PC-3 (cell line): ENCODE data around the gene DOCK4. TPM values are rescaled to one million over a fixed set of nuclear protein-coding genes. Genes with fewer than 3 reads are reported as not detected.
A peak's percentile ranks its signal among the peaks of the same experiment; 100 is the strongest.

Experiments
- ATAC-seq: fragments of 200-7000 bp; cut with Tn5 transposase; 2 replicates; pipeline ENCODE4 v1.9.1; 2020; ENCODE audit warnings: mild to moderate bottlenecking, moderate library complexity
- BruUV-seq: library from RNA; stranded (reverse); fragments of 400-500 nt; replicated peaks from 2 replicates; lab custom pipeline; 2021; lab: Mats Ljungman, UMichigan
- CTCF ChIA-PET: fragments of 300-600 bp; sonication (Branson Sonifier 250); formaldehyde crosslinking; loops from one replicate; lab custom pipeline; 2022; ENCODE audit warnings: antibody characterized with exemption; lab: Charles Lee
- POLR2A ChIA-PET: fragments of 300-600 bp; sonication (Branson Sonifier 250); formaldehyde crosslinking; loops from one replicate; lab custom pipeline; 2022; ENCODE audit warnings: antibody characterized with exemption; ENCODE audit not compliant: unreplicated experiment; lab: Charles Lee
- DNase-seq: peaks from one replicate; pipeline ENCODE4 v3.0.0-alpha.2; 2015
- H2AFZ ChIP-seq: fragments of 300-600 bp; sonication (generic); 2 replicates; pipeline ENCODE4 v1.6.0; 2016; ENCODE audit warnings: antibody characterized with exemption, low read length
- H3F3A ChIP-seq: fragments of 300-600 bp; sonication (generic); one replicate; pipeline ENCODE4 v1.6.0; 2017; ENCODE audit warnings: antibody characterized with exemption, low read length, control low read depth, mild to moderate bottlenecking; ENCODE audit not compliant: unreplicated experiment
- H3K27ac ChIP-seq: fragments of 300-600 bp; sonication (generic); 2 replicates; pipeline ENCODE4 v1.5.1; 2016; ENCODE audit warnings: mild to moderate bottlenecking, low read length
- H3K27me3 ChIP-seq: fragments of 300-600 bp; sonication (generic); 2 replicates; pipeline ENCODE4 v1.6.1; 2016; ENCODE audit warnings: low read length, mixed read lengths
- H3K36me3 ChIP-seq: fragments of 300-600 bp; sonication (generic); 2 replicates; pipeline ENCODE4 v1.6.1; 2016; ENCODE audit warnings: low read depth, mixed run types, low read length, mixed read lengths
- H3K4me1 ChIP-seq: fragments of 300-600 bp; sonication (generic); 2 replicates; pipeline ENCODE4 v1.5.1; 2016; ENCODE audit warnings: low read length; ENCODE audit not compliant: insufficient read depth
- H3K4me2 ChIP-seq: fragments of 300-600 bp; sonication (generic); 2 replicates; pipeline ENCODE4 v1.6.0; 2016; ENCODE audit warnings: low read length
- H3K4me3 ChIP-seq: fragments of 300-600 bp; sonication (generic); 2 replicates; pipeline ENCODE4 v1.5.1; 2016; ENCODE audit warnings: mild to moderate bottlenecking, low read length, mixed read lengths
- H3K79me2 ChIP-seq: fragments of 300-600 bp; sonication (generic); 2 replicates; pipeline ENCODE4 v1.6.1; 2017; ENCODE audit warnings: low read length, mixed read lengths
- H3K9ac ChIP-seq: fragments of 300-600 bp; sonication (generic); 2 replicates; pipeline ENCODE4 v1.6.0; 2016; ENCODE audit warnings: mild to moderate bottlenecking, low read length
- H3K9me2 ChIP-seq: fragments of 300-600 bp; sonication (generic); replicated peaks from 2 replicates; pipeline ENCODE4 v1.6.1; 2016; ENCODE audit warnings: mixed run types, low read length, mixed read lengths
- H3K9me3 ChIP-seq: fragments of 300-600 bp; sonication (generic); 2 replicates; pipeline ENCODE4 v1.6.1; 2016; ENCODE audit warnings: low read length, mixed read lengths
- H4K20me1 ChIP-seq: fragments of 300-600 bp; sonication (generic); 2 replicates; pipeline ENCODE4 v1.6.1; 2016; ENCODE audit warnings: low read length, mixed read lengths
- CTCF ChIP-seq: fragments of 300-600 bp; sonication (generic); conservative IDR thresholded peaks from 2 replicates; pipeline ENCODE4 v1.5.1; 2017; ENCODE audit warnings: antibody characterized with exemption, low read depth, mild to moderate bottlenecking, low read length
- EZH2 ChIP-seq: fragments of 300-600 bp; sonication (generic); IDR thresholded peaks from one replicate; pipeline ENCODE4 v1.6.1; 2017; ENCODE audit warnings: antibody characterized with exemption, mild to moderate bottlenecking, low read length; ENCODE audit not compliant: unreplicated experiment
- EZH2phosphoT487 ChIP-seq: fragments of 300-600 bp; sonication (generic); IDR thresholded peaks from 2 replicates; pipeline ENCODE4 v1.6.1; 2018; ENCODE audit warnings: mild to moderate bottlenecking, antibody characterized with exemption, low read length, borderline replicate concordance
- intact Hi-C: fragments of 100-400 bp; cut with micrococcal nuclease; formaldehyde crosslinking; loops from 2 replicates; pipeline ENCODE4 v1.9.0; 2023
- total RNA-seq: library from RNA; depleted of rRNA; stranded (reverse); fragments of >200 nt; gene quantifications from 2 replicates; pipeline ENCODE4 v1.2.3, GENCODE V29; 2014

DOCK4 gene
- total RNA-seq, 1 experiment from 2014 or later: 25.4 TPM

DNA sequence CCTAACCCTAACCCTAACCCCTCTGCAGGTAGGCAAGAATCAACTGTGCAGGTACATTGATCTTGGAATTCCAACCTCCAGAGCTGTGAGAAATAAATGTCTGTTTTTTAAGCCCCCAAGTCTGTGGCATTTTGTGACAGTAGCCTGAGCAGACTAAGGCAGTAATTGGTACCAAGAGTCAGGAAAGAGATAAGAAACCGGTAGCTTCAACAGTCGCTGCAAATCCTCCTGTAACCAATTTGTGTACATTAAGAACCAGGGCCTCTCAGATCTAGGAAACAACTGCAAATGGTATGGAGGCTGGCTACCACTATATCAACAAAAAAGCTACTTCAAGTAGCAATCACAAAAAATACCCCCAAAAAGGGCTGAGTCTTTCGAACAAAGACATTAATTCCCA lies 67.3 kb downstream of the DOCK4 start:
- intact Hi-C loops: no loop called here
- DNase-seq: no peak
- no peaks in the 10 kb centered on the region for H3K27me3 ChIP-seq
- H3K36me3 ChIP-seq: no peaks in the 10 kb centered on the region
- H4K20me1 ChIP-seq: peaks cover 20% of the 10 kb centered on the region
- peaks cover 79% of the 10 kb centered on the region for H3K79me2 ChIP-seq
- no peak overlapping the region for H3K4me2 ChIP-seq
- no peak overlapping the region for H3K4me3 ChIP-seq
- H3K27ac ChIP-seq: no peak overlapping the region
- CTCF ChIA-PET: no interaction called here
- no peak overlapping the region for H3K9ac ChIP-seq
- H3K9me2 ChIP-seq: no peaks in the 10 kb centered on the region
- H3K9me3 ChIP-seq: no peaks in the 10 kb centered on the region
- TF ChIP-seq EZH2: no peak
- TF ChIP-seq EZH2phosphoT487: no peak
- TF ChIP-seq CTCF: no peak
- H3K4me1 ChIP-seq: peaks cover 34% of the 10 kb centered on the region
- no peak overlapping the region for H2AFZ ChIP-seq
- POLR2A ChIA-PET: no interaction called here
- peaks cover 5% of the 10 kb centered on the region for H3F3A ChIP-seq
- no peak for ATAC-seq
- BruUV-seq: no TSS peak

DNA sequence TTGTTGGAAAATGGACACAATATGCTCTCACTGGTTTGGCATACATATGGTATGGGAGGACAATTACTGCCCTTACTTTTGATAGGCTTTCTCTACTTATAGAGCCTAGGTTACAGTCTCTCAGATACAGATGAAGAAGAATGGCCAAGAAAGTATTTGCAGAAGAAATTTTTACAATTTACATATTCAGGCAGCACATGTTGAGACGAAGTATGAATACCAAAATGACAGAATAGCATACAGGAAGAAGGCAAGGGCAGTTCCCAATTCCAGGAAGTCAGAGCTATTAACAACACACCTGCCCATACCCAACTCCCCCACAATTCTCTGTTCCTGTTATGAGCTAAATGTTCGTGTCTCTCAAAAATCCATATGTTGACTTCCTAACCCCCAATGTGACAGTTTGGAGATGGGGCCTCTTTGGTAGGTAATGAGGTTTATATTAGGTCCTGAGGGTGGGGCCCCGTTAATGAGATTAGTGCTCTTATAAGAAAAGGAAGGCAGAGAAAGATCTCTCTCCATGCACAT lies 67.8 kb downstream of the DOCK4 start:
- BruUV-seq: no TSS peak
- Histone ChIP-seq H4K20me1 (peaks cover 20% of the 10 kb centered on the region), H3K27ac (peak overlapping the region; percentile 66), H3K9ac (no peak overlapping the region), H3K4me1 (peaks cover 34% of the 10 kb centered on the region), H3K36me3 (no peaks in the 10 kb centered on the region), H3K79me2 (peaks cover 81% of the 10 kb centered on the region), H3K9me3 (no peaks in the 10 kb centered on the region), H3F3A (peaks cover 5% of the 10 kb centered on the region), H3K4me2 (peak overlapping the region; percentile 60; the same call in 1 of the 2 replicates), H3K4me3 (no peak overlapping the region), H3K9me2 (no peaks in the 10 kb centered on the region), H2AFZ (no peak overlapping the region), H3K27me3 (no peaks in the 10 kb centered on the region)
- TF ChIP-seq CTCF: no peak
- TF ChIP-seq EZH2: no peak
- no peak for TF ChIP-seq EZH2phosphoT487
- ATAC-seq (no peak), DNase-seq (no peak)
- CTCF ChIA-PET: no interaction called here
- intact Hi-C loops: no loop called here
- POLR2A ChIA-PET: no interaction called here
